RWPE1 (cell line): ENCODE results near the gene GJA10.

Source experiments
- CTCF ChIA-PET: fragments of 350-600 bp; sonication (Branson Sonifier 250); formaldehyde crosslinking; extraction: SDS; loops from one replicate; lab custom pipeline; 2021; lab: Yijun Ruan, JAX
- POLR2A ChIA-PET: fragments of 400-600 bp; formaldehyde crosslinking; extraction: SDS; loops from one replicate; lab custom pipeline; 2020; ENCODE audit warnings: antibody characterized with exemption; ENCODE audit not compliant: low non-redundant PET; lab: Yijun Ruan, JAX
- DNase-seq: peaks from one replicate; pipeline ENCODE4 v3.0.0; 2012; ENCODE audit warnings: low spot score
- H3K27ac ChIP-seq: fragments of 450-650 bp; 2 replicates; pipeline ENCODE4 v1.5.1; 2017
- CTCF ChIP-seq: fragments of 450-650 bp; conservative IDR thresholded peaks from 2 replicates; pipeline ENCODE4 v1.5.1; 2017; ENCODE audit warnings: low read depth, mild to moderate bottlenecking

The GJA10 gene

GRCh38 chr6:89866024-89866678 lies 28.1 kb upstream of the GJA10 start:
- no peak for TF ChIP-seq CTCF
- no peak overlapping the region for H3K27ac ChIP-seq
- ChIA-PET CTCF (interaction anchor here (0.6 kb wide), 2 partner anchors 345 to 1195 kb away, joined by 3 to 6 read pairs; no protein-coding TSS in a partner anchor), POLR2A (interaction anchor here (0.6 kb wide), 1 partner anchor 13 kb away, joined by 4 read pairs; no protein-coding TSS in a partner anchor)
- DNase-seq, result no peak

- H3K27ac ChIP-seq, result no peak overlapping the region
- no peak for DNase-seq
- ChIA-PET CTCF (interaction anchor here (0.6 kb wide), 2 partner anchors 464 to 728 kb away, joined by 3 to 8 read pairs; partner anchors contain the start of gene PM20D2), POLR2A (no interaction called here)
- TF ChIP-seq CTCF, result no peak
These were observed 20.5 kb upstream of the GJA10 start for GRCh38 chr6:89873721-89874120.

- CTCF ChIA-PET, result no interaction called here
- POLR2A ChIA-PET, result no interaction called here
- H3K27ac ChIP-seq, result no peak overlapping the region
- DNase-seq, result no peak
- TF ChIP-seq CTCF, result no peak
These were observed 19.8 kb upstream of the GJA10 start for GRCh38 chr6:89874438-89874837.

- CTCF ChIA-PET, result no interaction called here
- no peak for TF ChIP-seq CTCF
- H3K27ac ChIP-seq, result no peak overlapping the region
- DNase-seq, result no peak
- POLR2A ChIA-PET, result no interaction called here
These were observed 7.7 kb upstream of the GJA10 start for GRCh38 chr6:89886378-89887120.

GRCh38 chr6:89887452-89888137 lies 6.7 kb upstream of the GJA10 start:
- ChIA-PET POLR2A (no interaction called here), CTCF (interaction anchor here (0.8 kb wide), 1 partner anchor 34 kb away, joined by 8 read pairs; no protein-coding TSS in a partner anchor)
- TF ChIP-seq CTCF, result no peak
- H3K27ac ChIP-seq, result no peak overlapping the region
- DNase-seq, result no peak

GRCh38 chr6:89888138-89888514 lies 6.1 kb upstream of the GJA10 start:
- DNase-seq, result no peak
- TF ChIP-seq CTCF, result no peak
- CTCF ChIA-PET, result interaction anchor here (0.8 kb wide), 1 partner anchor 33 kb away, joined by 8 read pairs; no protein-coding TSS in a partner anchor
- no peak overlapping the region for H3K27ac ChIP-seq
- POLR2A ChIA-PET, result no interaction called here
